ENCODE data around the gene UBTF.

UBTF gene

DNA sequence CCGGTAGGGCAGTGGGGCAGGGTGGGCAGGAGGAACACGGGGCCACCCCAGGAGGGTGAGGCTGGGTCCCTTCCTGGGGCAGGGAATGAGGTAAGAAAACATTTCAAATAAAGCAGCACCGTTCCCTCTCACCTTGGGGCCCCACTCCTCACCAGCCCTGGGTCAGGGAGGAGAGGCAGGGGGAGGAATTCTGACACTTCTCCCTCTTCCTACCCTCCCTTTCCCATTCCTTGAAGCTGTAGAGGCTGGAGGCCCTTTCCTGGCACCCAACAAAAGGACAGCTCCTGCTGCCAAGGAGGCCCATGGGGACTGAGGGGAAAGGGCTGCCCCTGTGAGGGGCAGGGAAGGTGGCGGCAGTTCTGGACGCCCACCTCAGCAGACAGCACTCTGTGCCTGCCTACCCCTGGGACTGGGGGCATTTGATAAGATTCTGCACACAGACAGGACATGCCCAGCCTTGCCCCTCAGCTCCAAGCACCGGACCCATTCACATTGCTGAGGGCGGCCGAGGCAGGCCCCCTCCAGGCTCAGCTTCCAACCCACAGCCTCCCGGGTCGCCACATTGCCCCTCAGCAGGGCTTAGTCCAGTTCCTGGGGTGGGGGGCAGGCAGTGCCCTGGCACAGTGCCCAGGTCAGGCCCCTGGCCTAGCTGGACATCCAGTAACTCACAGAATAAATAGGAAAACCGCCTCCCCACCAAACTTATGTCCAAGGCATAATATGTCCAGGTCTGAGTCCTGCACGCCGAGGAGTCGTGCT, 26.0 kb downstream of the UBTF start:
- no peak for DNase-seq

DNA sequence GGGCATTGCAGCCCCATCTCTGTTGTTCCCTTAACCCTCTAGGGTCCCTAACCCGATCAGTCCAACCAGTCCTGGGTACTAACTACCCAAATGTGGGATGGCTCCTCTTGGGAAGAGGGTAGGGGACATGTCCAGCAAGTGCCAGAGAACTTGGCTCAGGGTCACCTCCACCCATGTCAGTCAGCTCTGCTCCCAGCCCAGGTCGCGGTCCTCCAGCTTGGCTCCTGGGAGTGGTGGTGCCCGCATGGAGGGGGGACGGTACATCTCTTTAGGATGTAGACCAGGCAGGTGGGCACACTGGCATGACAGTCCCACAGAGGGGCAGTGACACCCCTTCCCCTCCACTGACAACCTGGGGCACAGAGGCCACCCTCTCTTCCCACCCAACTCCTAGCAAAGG, 26.7 kb downstream of the UBTF start:
- DNase-seq: no peak

DNA sequence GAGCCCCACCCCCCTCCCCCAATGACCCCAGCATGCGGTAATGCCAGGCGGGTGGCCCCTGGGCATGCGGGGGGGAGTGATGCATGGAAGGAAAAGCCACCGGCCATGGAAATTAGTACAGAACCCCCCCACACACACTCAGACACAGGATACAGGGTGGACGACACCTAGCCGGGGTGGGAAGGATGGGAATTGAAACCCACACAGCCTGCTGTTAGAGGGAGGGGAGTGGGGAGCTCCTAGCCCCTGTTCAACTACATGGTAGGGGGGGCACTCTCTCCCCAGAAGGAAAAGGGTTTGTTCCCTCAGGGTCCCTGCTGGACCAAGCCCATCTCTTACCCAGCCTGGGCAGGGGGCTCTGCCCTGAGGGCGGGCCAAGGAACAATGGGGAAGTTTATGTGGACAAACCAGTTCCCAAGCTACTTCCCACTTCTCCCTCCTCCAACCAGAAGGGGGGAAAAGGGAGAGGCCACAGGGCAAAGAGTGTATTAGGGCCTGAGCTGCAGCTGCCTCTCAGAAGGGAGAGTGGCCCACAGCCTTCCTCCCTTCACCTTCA, 27.5 kb downstream of the UBTF start:
- no peak for DNase-seq

DNA sequence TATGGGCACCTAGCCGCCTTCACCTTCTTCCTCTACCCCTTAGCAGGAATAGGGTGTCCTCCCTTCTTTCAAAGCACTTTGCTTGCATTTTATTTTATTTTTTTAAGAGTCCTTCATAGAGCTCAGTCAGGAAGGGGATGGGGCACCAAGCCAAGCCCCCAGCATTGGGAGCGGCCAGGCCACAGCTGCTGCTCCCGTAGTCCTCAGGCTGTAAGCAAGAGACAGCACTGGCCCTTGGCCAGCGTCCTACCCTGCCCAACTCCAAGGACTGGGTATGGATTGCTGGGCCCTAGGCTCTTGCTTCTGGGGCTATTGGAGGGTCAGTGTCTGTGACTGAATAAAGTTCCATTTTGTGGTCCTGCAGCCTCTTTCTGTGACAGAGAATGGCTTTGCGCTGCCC, 28.1 kb downstream of the UBTF start:
- no peak for DNase-seq

DNA sequence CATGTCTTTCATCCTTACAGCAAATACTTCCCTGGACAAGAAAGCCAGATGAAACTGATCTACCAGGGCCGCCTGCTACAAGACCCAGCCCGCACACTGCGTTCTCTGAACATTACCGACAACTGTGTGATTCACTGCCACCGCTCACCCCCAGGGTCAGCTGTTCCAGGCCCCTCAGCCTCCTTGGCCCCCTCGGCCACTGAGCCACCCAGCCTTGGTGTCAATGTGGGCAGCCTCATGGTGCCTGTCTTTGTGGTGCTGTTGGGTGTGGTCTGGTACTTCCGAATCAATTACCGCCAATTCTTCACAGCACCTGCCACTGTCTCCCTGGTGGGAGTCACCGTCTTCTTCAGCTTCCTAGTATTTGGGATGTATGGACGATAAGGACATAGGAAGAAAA, 29.0 kb downstream of the UBTF start:
- DNase-seq: no peak

DNA sequence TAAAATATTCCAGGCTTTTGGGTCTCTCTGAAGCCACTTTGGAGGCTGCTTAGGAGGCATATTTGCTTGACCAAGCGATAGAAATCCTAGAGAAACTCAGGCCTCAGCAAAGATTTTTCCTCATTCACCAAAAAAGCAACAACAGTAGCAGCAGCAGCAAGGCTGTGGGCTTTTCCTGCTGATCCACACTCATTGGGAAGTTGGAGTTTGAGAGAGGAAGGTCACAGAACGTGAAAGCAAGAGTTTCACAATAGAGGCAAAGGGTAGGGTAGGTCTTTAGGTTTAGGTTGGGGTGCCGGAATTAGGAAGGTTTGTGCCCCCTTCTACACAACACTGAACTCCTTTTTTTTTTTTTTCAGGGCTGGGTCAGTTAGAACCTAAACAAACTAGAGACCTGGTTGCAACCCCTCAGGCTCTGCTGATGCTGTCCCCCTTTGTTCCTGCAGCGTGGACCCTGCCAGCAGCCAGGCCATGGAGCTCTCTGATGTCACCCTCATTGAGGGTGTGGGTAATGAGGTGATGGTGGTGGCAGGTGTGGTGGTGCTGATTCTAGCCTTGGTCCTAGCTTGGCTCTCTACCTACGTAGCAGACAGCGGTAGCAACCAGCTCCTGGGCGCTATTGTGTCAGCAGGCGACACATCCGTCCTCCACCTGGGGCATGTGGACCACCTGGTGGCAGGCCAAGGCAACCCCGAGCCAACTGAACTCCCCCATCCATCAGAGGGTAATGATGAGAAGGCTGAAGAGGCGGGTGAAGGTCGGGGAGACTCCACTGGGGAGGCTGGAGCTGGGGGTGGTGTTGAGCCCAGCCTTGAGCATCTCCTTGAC, 30.7 kb downstream of the UBTF start:
- no peak for DNase-seq

DNA sequence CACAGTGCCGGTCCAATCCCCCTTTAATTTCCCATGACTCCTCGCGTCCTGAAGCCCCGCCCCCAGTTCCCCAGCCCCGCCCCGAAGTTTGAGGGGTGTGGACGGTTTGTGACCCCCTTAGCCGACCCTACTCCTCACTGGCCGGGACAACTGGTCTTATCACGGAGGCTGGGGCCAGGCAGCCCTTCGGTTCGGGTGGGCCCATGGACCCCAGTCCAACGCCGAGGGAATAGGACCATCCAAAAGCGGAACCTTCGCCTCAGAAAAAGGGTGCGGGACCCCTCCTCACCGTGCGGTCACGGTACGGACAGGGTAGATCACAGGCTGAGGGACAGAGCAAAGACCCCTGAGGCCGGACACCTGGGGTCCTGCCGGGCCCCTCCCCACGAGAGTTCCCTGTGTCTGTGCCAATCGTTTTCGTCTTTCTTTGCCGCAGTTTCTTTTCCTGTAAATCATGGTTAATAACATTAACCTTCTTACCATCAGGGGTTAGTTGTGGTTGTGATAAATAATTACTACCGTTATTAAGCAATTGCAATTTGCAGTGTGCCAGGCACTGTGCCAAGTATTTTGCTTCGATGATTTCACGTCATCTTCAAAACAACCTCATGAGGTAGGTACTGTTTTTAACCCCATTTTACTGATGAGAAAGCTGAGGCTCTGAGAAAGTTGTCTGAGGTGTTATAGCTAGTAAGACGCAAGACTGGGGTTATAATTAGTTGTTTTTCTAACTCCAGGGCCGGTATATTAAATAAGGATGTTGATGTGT, 32.2 kb downstream of the UBTF start:
- DNase-seq: no peak

DNA sequence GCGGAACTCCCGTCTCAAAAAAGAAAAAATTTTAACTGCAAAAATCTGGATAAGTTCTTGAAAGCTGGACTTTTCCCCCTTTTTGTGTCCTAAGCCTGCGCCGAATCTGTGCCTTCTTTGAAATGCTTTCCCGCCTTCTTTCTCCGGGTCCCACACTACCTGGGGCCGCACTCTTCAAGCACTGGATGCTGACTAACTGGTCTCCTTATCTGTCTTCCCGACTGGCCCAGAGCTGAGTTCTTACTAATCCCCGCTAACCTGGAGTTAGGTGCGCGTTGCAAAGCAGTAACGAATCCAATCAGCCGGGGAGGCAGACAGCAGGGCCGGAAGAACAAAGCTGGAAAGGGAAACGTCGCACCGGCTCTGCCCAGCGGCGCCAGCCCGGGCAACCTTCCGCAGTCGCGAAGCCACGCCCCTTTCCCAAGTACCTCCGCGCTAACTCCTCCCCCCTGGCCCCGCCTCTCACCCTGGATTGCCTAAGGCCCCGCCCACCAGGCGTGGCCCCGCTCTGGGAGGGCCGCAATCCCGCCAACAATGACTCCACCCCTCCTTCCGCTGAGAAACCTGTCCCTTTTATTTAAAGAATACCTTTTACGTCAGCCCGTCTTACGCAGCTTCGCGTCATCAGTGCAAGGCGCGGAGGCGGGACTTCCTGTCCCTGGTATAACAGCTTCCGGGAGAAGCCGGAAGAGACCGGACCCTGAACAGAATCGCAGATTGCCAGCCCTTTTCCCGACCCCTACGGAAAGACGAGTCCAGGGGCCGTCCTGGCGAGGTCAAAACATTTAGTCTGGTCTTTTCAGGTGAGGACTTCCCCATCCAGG, 33.0 kb downstream of the UBTF start, which contains the start of gene TMUB2:
TMUB2 (plus strand) TSS at position 666 of the 824 bp plus-strand sequence. CDS start 737 bp downstream, outside the sequence.
- peak; percentile 98 for DNase-seq

DNA sequence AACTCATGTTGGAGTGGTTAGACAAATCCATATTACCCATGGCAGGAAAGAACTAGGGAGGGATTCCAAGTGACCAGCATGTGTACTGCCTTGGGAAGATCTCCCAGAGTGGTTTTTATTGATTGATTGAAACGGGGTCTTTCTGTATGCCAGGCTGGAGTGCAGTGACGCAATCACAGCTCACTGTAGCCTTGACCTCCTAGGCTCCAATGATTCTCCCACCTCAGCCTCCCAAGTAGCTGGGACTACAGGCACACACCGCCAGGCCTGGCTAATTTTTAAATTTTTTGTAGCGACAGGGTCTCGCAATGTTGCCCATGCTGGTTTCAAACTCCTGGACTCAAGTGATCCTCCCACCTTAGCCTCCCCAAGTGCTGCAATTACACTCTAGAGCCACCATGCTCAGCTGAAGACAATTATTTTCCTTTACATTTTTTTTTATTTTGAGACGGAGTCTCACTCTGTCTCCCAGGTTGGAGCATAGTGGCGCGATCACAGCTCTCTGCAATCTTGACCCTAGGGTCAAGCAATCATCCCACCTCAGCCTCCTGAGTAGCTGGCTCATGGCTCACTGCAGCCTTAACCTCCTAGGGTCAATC, 35.2 kb downstream of the UBTF start:
- DNase-seq: no peak

DNA sequence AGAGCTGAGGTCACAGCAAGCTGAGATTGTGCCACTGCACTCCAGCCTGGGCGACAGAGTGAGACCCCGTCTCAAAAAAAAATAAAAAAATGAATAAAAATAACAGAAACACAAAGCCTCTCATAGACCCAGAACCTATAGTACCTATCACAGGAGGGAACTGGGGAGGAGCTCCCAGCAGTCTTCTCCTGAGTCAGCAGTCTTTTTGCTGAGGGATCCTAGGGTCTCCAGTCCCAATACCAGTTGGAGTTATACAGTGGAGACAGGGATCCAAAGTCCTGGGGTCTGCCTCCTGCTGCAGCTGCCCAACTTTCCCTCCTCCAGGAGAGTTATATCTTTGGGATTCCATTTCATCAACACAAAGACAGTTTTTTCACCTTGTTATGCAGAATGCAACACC, 36.5 kb downstream of the UBTF start:
- DNase-seq: no peak

DNA sequence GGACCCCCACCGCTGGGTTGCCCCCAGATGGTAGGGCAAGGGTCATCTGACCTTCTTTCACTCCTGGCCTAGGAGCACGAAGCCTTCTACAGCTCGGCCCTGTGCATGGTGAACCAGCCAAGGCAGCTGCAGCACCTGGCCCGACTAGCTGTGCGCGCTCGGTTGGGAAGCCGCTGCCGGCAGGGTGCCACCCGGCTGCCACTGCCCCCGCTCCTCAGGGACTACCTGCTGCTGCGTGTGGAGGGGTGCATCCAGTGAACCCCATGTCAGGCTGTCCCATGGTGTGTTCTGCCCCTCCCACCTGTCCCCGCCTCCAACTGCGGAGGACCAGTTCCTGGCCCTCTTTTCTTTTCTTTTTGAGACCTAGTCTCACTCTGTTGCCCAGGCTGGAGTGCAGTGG, 41.3 kb downstream of the UBTF start:
- DNase-seq: no peak

DNA sequence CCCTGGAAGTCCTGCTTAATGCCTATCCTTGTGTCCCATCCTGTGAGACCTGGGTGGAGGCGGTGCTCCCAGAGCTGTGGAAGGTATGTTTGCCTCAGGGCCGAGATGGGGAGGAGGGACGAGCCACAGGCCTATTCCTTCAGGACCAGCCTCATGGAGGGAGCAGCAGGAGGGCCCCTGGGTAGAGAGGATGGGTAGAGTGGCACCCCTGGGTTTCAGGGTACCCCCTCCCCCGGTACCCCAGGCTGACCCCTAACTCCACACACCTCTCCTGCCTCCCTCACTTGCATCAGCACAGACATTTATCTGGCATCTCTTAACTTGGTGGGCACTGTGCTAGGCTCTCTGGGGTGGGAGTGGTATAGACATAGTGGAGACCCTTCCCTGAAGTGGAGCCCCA, 41.8 kb downstream of the UBTF start:
- no peak for DNase-seq

DNA sequence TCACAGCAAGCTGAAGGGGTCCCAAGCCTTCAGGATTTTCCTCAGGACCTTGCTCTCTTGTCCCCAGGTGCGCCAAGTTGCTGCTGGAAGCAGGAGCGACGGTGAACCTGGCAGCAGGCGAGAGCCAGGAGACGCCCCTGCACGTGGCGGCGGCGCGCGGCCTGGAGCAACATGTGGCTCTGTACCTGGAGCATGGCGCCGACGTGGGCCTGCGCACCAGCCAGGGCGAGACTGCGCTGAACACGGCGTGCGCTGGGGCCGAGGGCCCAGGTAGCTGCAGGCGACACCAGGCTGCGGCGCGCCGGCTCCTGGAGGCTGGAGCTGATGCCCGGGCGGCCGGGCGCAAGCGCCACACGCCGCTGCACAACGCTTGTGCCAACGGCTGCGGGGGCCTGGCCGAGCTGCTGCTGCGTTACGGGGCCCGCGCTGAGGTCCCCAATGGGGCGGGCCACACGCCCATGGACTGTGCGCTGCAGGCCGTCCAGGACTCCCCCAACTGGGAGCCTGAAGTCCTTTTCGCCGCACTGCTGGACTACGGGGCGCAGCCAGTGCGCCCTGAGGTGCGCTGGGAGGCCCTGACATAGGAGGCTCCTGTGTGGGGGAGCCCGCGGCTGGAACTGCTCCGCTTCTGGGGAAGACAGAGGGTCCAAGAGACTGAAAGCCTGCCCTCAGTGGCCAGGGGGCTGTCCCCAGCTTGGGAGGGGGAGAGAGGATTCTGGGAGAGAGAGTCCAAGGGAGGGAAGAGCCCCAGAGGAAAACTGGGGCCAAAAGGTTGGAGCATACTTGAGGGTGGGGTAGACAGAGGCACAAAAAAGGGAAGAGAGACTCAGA, 42.6 kb downstream of the UBTF start:
- no peak for DNase-seq

DNA sequence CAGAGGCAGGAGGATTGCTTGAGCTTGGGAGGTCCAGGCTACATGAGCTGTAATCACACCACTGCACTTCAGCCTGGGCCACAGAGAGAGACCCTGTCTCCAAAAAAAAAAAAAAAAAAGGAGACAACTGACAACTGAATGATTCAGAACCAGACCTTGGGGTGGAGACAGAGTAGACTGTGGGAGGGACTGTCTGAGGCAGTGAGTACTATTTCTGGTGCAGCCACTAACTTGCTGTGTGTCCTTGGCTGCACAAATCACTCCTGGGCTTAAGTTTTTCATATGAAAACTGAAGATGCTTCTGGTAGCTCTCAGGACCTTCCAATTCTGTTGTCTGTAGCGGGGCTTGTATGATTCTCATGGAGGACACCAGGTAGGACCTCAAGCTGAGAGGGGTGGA, 43.2 kb downstream of the UBTF start:
- no peak for DNase-seq

DNA sequence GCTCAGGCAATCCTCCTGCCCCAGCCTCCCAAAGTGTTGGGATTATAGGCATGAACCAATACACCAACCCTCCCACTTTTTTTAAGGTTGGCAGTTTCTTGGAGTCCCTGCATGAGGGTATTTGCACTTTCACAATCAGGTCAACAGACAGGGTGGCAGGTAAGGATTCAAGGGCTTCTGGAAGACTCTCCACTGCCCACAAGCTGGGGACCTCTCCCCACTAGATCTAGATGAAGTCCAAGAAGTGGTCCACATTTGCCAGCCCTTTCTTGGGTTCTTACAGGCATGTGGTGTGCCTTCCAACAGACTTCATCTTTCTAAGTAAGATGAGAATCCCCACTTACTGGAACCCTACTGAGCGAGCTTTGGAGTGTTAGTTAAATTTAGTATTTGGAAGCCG, 45.0 kb downstream of the UBTF start:
- no peak for DNase-seq

DNA sequence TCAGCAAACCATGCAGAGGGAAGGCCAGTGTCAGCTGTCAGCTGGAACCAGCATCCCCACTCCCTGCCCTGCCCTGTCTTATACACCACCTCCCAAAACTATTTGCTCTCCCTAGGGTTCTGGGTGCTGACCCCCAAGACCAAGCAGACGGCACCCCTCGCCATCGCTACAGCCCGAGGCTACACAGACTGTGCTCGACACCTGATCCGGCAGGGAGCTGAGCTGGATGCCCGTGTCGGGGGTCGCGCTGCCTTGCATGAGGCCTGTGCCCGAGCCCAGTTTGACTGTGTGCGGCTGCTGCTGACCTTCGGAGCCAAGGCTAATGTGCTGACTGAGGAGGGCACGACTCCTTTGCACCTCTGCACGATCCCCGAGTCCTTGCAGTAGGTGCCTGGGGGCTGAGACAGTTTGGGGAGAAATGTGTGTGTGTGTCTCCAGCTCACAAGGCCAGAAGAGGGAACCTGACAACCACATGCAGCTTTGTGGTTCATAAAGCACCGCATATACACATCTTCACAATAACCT, 47.5 kb downstream of the UBTF start:
- DNase-seq: no peak

DNA sequence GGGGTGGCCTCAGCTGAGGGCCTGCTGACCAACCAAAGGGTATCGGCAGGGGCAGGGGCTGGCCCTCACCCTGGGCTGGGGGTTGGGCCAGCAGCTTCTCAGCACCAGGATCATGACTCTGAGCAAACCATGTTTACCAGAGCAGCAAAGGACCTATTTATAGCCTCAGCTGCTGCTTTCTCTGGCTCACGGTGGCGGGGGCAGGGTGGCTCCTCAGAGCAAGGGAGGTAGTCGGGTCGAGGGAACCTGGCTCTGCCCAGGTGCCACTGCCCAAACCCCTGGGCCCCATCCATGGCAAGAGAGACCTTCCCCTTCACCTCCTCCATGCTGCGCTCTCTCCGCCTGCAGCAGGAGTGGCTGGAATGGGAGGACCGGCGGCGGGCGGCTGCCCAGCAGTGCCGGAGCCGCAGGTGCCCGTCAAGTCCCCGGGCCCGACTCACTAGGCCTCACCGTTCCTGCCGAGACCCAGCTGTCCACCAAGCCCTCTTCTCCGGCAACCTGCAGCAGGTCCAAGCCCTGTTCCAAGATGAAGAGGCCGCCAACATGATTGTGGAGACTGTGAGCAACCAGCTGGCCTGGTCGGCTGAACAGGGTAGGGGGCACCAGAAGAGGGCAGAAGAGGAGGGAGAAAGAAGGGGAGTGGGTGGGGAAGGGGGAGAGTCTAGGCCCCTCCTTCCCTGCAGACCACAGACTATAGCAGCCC, 48.8 kb downstream of the UBTF start, which contains the start of gene ASB16:
ASB16 (plus strand) TSS at position 206 of the 703 bp plus-strand sequence; CDS start at position 292, 86 bp downstream.
- peak; percentile 49 for DNase-seq

DNA sequence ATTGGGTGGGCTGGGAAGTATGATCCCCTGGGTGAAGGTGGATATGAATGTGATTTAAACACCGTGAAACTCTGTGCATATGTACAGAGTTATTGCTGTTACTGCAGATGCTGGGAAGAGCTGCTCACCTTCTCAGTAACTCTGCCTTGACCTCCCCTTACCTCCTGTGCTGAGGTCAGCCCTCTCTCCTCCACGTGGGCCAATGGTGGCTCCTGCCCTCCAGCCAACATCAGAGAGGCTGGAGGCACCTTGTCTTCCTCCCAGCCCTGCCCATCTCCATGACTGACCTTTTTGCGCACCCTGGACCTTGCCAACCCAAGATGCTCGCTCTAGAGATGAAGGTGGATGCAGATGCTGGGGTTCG, 49.4 kb downstream of the UBTF start:
- DNase-seq: no peak

DNA sequence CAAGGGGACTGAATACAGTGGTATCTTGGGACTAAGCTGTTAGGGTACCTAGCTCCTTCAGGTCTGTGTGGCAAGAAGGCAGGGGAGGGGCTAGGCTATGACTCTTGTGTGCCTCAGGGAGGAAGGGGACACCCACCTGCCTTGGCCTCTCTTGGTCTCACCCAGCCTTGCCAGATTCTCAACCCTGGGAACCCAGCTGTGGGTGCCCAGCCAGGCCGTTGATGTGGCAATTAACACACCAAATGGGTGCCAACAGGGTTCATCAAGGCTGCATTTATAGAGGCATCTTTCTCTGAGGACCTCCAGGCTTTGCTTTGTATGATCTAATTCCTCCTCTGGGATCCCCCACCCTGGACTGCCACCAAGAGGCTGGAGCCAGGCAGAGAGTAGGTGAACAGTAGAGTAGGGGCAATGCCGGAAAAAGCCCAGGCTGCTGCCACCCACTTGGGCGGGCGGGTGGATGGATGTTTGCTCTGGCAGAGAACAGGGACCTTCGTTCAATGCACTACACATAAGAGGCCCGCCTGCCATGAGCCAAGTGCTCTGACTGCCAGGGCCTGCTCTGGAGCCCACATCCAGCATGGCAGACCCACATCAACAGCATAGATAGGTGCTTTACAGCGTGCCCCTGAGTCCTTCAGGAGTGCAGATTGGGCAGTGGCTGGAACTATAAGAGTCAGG, 52.2 kb downstream of the UBTF start:
- no peak for DNase-seq
